GM21723 (cell line): Measurements from ENCODE around the gene CD40.
A peak's percentile ranks its signal among the peaks of the same experiment; 100 is the strongest.

ENCODE experiments used
- ATAC-seq: cut with Tn5 transposase; IDR thresholded peaks from one replicate; pipeline ENCODE4 v1.9.1; 2021; ENCODE audit warnings: mild to moderate bottlenecking, moderate library complexity; ENCODE audit not compliant: unreplicated experiment

The CD40 gene

GRCh38 chr20:46117704-46118467, at the start of gene CD40:
CD40 (plus strand) TSS chr20:46118314; CDS start chr20:46118344, 30 bp downstream.
- peak; percentile 73 for ATAC-seq

GRCh38 chr20:46070215-46070900, 47.8 kb upstream of the CD40 start:
- ATAC-seq: no peak

- no peak for ATAC-seq
Observed at GRCh38 chr20:46071573-46071972, 46.5 kb upstream of the CD40 start.

- ATAC-seq: no peak
Observed at GRCh38 chr20:46073024-46073423, 45.1 kb upstream of the CD40 start.

- ATAC-seq: no peak
Observed at GRCh38 chr20:46073443-46073842, 44.7 kb upstream of the CD40 start.

GRCh38 chr20:46074006-46074405, 44.1 kb upstream of the CD40 start:
- ATAC-seq: no peak

- no peak for ATAC-seq
Observed at GRCh38 chr20:46076806-46077205, 41.3 kb upstream of the CD40 start.

- ATAC-seq: no peak
Observed at GRCh38 chr20:46077642-46078305, 40.3 kb upstream of the CD40 start.

- no peak for ATAC-seq
Observed at GRCh38 chr20:46078954-46079353, 39.2 kb upstream of the CD40 start.

GRCh38 chr20:46081074-46081473, 37.0 kb upstream of the CD40 start:
- ATAC-seq: no peak

- ATAC-seq: no peak
Observed at GRCh38 chr20:46083101-46083500, 35.0 kb upstream of the CD40 start.

GRCh38 chr20:46083531-46084061, 34.5 kb upstream of the CD40 start:
- no peak for ATAC-seq

GRCh38 chr20:46084805-46085178, 33.3 kb upstream of the CD40 start:
- no peak for ATAC-seq

GRCh38 chr20:46085179-46085851, 32.8 kb upstream of the CD40 start:
- no peak for ATAC-seq

GRCh38 chr20:46087161-46087560, 31.0 kb upstream of the CD40 start:
- no peak for ATAC-seq

- ATAC-seq: no peak
Observed at GRCh38 chr20:46088409-46089166, 29.5 kb upstream of the CD40 start.

GRCh38 chr20:46089167-46089416, 29.0 kb upstream of the CD40 start:
- ATAC-seq: peak; percentile 29

GRCh38 chr20:46089417-46090388, 28.4 kb upstream of the CD40 start, which contains the start of gene NCOA5:
NCOA5 (minus strand) TSS chr20:46089962; CDS start chr20:46079424, 10,538 bp downstream.
- ATAC-seq: peak; percentile 84
